ELF-1 (cell line): ENCODE results near the gene CYP2B6.
"Not testable (repeated sequence)": the region's sequence is repeated elsewhere in the genome, so short reads cannot be mapped to it uniquely, and the experiment has no call there.

ENCODE experiments used
- DNase-seq: peaks from one replicate; pipeline ENCODE4 v3.0.0-alpha.2; 2016; ENCODE audit warnings: low read depth, low spot score

CYP2B6 gene

GRCh38 chr19:40980743-40981442, 10.2 kb upstream of the CYP2B6 start:
- DNase-seq: peak; percentile 20

- no peak for DNase-seq
Measured at GRCh38 chr19:40981591-40981990, 9.5 kb upstream of the CYP2B6 start.

GRCh38 chr19:40982594-40983101, 8.4 kb upstream of the CYP2B6 start:
- peak; percentile 34 for DNase-seq

- no peak for DNase-seq
Measured at GRCh38 chr19:40989453-40989852, 1.6 kb upstream of the CYP2B6 start.

- no peak for DNase-seq
Measured at GRCh38 chr19:40995355-40995754, 4.3 kb downstream of the CYP2B6 start.

DNA sequence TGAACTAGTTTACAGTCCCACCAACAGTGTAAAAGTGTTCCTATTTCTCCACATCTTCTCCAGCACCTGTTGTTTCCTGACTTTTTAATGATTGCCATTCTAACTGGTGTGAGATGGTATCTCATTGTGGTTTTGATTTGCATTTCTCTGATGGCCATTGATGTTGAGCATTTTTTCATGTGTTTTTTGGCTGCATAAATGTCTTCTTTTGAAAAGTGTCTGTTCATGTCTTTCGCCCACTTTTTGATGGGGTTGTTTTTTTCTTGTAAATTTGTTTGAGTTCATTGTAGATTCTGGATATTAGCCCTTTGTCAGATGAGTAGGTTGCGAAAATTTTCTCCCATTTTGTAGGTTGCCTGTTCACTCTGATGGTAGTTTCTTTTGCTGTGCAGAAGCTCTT, 7.9 kb downstream of the CYP2B6 start:
- DNase-seq: not testable (repeated sequence)

DNA sequence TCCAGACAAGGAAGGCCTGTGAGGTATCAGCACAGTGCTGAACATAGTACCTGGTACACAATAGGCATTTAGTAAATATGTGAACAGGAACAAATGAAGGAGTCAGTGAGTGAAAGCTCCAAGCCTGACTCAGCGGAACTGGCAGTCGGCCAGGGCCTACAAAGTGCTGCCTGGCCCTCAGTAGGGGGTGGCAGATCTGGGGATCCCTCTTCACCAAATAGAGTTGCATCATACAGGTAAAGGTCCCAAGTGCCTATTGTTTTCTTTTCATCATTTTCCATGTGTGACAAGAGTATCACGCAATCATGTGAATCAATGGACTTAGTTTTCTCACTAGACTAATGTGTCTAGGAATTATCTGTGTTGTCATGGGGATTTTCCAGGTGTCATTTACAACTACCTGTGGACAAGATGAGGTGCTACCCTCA, 9.2 kb downstream of the CYP2B6 start:
- no peak for DNase-seq

GRCh38 chr19:41001243-41001971, 10.3 kb downstream of the CYP2B6 start:
- peak; percentile 18 for DNase-seq

- not testable (repeated sequence) for DNase-seq
Measured at GRCh38 chr19:41003656-41004055, 12.6 kb downstream of the CYP2B6 start.

DNA sequence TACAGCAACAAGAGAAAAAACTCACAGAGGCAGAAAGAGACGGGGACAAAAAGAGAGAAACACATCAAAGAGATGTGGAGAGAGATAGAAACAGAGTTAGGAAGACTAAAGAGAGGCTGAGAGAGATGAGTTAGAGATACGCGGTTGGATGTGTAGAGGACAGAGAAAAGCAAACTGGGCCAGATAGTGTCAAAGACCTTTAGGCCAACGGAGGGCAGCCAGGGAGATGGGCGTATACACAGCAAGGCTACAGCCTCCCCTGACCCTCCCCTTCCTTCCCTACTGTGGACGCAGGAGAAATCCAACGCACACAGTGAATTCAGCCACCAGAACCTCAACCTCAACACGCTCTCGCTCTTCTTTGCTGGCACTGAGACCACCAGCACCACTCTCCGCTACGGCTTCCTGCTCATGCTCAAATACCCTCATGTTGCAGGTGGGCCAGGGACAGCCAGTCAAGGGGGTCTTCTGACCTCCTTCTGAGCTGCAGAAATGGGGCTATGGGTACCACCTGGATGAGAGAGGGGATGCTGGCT, 18.7 kb downstream of the CYP2B6 start:
- no peak for DNase-seq

- no peak for DNase-seq
Measured at GRCh38 chr19:41013359-41013758, 22.3 kb downstream of the CYP2B6 start.

GRCh38 chr19:41014643-41015042, 23.6 kb downstream of the CYP2B6 start:
- no peak for DNase-seq

GRCh38 chr19:41016488-41017071, 25.5 kb downstream of the CYP2B6 start:
- no peak for DNase-seq

DNA sequence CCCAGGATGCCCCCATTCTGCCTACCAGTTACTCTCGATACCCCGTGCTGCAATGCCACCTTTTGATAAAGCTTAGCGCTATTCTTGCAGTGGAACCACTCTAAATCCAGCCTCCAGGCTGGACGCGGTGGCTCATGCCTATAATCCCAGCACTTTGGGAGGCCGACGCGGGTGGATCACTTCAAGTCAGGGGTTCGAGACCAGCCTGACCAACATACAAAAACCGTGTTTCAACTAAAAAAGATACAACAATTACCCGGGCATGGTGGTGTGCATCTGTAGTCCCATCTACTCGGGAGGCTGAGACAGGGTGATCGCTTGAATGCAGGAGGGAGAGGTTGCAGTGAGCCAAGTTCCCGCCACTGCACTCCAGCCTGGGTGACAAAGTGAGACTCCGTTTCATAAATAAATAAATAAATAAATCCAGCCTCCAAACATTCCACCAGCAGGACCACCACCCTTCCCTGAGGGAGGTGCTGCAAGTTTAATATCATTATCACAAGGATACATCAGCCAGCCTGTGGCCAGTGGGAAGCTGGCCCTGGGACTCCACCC, 27.7 kb downstream of the CYP2B6 start:
- no peak for DNase-seq

GRCh38 chr19:41019346-41019745, 28.3 kb downstream of the CYP2B6 start:
- no peak for DNase-seq

DNA sequence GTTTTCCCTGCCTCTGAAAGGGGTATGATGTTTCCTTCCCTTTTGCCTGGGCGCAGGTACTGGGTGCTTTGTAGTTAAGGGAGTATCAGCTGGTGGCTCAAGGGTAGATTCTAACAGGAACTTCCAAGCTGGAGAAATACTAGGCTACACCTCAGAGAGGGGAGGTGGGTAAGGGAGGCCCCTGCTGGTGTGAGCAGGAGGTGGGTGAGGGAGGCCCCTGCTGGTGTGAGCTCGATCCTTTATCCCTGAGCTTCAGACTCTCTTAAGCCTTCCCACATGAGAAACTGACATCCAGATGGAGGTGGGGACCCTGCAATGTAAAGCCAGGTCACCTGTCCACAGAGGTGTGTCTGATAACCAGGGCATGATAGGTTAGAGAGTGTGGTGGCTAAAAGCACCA, 32.1 kb downstream of the CYP2B6 start:
- peak; percentile 43 for DNase-seq

GRCh38 chr19:41025411-41025810, 34.3 kb downstream of the CYP2B6 start:
- DNase-seq: no peak

GRCh38 chr19:41025871-41026270, 34.8 kb downstream of the CYP2B6 start:
- peak; percentile 43 for DNase-seq

GRCh38 chr19:41027273-41027967, 36.3 kb downstream of the CYP2B6 start:
- DNase-seq: no peak

DNA sequence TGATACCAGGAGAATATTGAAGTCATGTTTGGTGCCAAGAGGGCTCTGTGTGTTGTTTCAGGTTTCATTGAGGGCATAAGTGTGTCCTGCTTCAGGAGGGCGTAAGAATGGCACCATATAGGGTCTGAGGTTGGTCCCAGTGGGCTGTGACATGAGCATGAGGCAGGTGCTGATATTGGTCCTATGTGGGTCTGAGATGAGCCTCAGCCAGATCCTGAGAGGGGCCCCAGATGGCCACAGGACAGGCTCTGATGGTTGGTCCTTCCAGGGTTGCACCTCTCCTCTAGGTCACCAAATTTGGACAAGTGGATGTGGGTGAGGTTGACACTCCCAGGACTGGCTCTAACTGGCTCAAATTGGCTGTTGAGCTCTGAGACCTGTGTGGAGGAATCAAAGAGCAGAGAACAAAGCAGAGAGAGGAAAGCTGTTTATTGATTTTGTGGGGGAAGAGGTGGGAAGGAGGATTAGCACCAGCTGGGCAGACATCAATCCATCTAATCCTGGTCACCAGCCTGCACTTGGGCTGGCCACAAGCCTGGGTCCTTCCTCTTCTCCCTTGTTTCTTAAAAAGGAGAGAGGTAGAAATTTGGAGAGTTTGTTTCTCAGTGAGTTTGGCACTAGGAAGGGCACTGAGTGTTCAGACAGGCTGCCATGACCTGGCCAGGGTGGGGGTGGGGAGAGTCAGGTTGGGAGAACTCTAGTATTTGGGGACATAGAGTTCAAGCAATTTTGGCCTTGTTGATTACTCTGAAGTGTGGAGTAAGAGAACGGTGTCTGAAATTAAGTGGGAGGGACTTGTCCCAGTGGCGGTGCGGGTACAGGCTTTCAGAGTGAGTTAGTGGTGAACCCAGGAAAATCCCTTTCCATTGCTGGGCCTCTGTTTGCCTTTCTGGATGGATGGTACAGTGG, 38.7 kb downstream of the CYP2B6 start:
- DNase-seq: no peak
